Suprapubic skin (tissue), 4 donors: ENCODE measurements around the gene ICAM1. TPM values are rescaled to one million over a fixed set of nuclear protein-coding genes. Genes with fewer than 3 reads are reported as not detected.

Source experiments
- DNase-seq, 2 donors: peaks; one replicate each; pipeline ENCODE4 v3.0.0-alpha.2; 2019; ENCODE audit warnings: low spot score in 2 of 2
- H3K27ac ChIP-seq: fragments of 200-600 bp; sonication (generic); one replicate; pipeline ENCODE4 v1.5.1; 2019
- H3K27me3 ChIP-seq: fragments of 200-600 bp; sonication (generic); one replicate; pipeline ENCODE4 v1.5.1; 2019
- H3K36me3 ChIP-seq: fragments of 200-600 bp; sonication (generic); one replicate; pipeline ENCODE4 v1.5.1; 2019
- H3K4me1 ChIP-seq: fragments of 200-600 bp; sonication (generic); one replicate; pipeline ENCODE4 v1.5.1; 2019
- H3K4me3 ChIP-seq: fragments of 200-600 bp; sonication (generic); one replicate; pipeline ENCODE4 v1.5.1; 2019; ENCODE audit warnings: mild to moderate bottlenecking
- H3K9me3 ChIP-seq: fragments of 200-600 bp; sonication (generic); one replicate; pipeline ENCODE4 v1.5.1; 2019
- EP300 ChIP-seq: sonication (generic); formaldehyde crosslinking; IDR thresholded peaks from one replicate; pipeline ENCODE4 v1.6.1; 2017; ENCODE audit warnings: antibody characterized with exemption
- POLR2A ChIP-seq, 2 donors: fragments of 450-650 bp; IDR thresholded peaks; one replicate each; pipeline ENCODE4 v1.6.1; 2017; ENCODE audit warnings: antibody characterized with exemption in 2 of 2, mild to moderate bottlenecking in 2 of 2, moderate library complexity in 2 of 2
- POLR2AphosphoS5 ChIP-seq, 3 donors: sonication (generic); formaldehyde crosslinking; IDR thresholded peaks; one replicate each; pipeline ENCODE4 v1.6.1; 2017; ENCODE audit warnings: antibody characterized with exemption in 3 of 3
- WGBS: methylation state at CpG from one replicate; pipeline ENCODE4 v1.1.5; 2018; 5-methylcytosine and 5-hydroxymethylcytosine counted together
- total RNA-seq, 4 donors: library from RNA; depleted of rRNA; stranded (reverse); fragments of >200 nt; gene quantifications; one replicate each; pipeline ENCODE4 v1.1.0, GENCODE V29; 2016
- TF ChIP-seq, protein P1 (sequence below), 2 donors: fragments of 200-600 bp in 1 of 2; fragments of 450-650 bp in 1 of 2; sonication (generic) in 1 of 2; IDR thresholded peaks; one replicate each; pipeline ENCODE4 v1.5.1; 2016 to 2019; ENCODE audit warnings: antibody characterized with exemption in 2 of 2, mild to moderate bottlenecking in 1 of 2, moderate library complexity in 1 of 2

ICAM1 gene
- total RNA-seq, 4 donors from 2014 or later: 9.1 to 11.1 (median 9.6) TPM

DNA sequence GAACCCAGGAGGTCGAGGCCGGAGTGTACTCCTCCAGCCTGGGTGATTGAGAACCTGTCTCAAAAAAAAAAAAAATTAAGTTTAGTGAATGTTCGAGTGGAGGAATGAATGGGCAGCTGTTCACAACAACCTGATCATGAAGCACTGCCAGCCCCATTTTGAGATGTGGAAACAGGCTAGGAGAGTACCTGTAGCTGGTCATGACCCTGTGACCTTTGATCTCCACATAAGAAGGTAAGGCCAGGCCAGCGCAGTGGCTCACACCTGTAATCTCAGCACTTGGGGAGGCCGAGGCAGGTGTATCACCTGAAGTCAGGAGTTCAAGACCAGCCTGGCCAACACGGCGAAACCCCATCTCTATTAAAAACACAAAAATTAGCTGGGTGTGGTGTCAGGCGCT, 54.8 kb downstream of the ICAM1 start:
- Histone ChIP-seq H3K36me3 (peaks cover 97% of the 10 kb centered on the region), H3K9me3 (no peaks in the 10 kb centered on the region), H3K4me1 (no peaks in the 10 kb centered on the region), H3K4me3 (no peak overlapping the region), H3K27ac (no peak overlapping the region), H3K27me3 (no peaks in the 10 kb centered on the region)
- TF ChIP-seq EP300: no peak
- TF ChIP-seq, protein P1, sequence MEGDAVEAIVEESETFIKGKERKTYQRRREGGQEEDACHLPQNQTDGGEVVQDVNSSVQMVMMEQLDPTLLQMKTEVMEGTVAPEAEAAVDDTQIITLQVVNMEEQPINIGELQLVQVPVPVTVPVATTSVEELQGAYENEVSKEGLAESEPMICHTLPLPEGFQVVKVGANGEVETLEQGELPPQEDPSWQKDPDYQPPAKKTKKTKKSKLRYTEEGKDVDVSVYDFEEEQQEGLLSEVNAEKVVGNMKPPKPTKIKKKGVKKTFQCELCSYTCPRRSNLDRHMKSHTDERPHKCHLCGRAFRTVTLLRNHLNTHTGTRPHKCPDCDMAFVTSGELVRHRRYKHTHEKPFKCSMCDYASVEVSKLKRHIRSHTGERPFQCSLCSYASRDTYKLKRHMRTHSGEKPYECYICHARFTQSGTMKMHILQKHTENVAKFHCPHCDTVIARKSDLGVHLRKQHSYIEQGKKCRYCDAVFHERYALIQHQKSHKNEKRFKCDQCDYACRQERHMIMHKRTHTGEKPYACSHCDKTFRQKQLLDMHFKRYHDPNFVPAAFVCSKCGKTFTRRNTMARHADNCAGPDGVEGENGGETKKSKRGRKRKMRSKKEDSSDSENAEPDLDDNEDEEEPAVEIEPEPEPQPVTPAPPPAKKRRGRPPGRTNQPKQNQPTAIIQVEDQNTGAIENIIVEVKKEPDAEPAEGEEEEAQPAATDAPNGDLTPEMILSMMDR (IDR thresholded peaks at IDR 0.05): no peak
- TF ChIP-seq POLR2AphosphoS5 (IDR thresholded peaks at IDR 0.05): no peak
- TF ChIP-seq POLR2A (IDR thresholded peaks at IDR 0.05): no peak
- DNase-seq: no peak
- 91% methylated on average over 8 of the region's 8 CpGs for WGBS

DNA sequence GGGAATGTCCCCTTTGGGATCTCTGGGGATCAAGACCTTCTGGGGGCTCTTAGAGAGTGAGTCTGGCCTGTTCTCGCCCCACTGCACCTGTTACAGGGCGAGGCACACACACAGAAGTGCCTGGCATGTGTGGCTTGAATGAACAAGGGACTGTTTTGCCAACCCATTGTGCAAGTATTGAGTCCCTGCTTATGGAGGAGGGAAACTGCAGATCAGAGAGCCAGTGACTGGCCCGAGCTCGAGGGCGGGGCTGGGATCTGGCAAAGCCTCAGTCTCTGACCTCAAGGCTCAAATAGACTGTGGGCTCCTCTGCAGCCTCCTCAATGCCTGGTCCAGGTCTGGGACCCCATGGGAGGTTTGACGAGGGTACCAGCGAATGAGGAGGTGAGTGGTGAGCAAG, 56.9 kb downstream of the ICAM1 start:
- TF ChIP-seq POLR2A (IDR thresholded peaks at IDR 0.05) (no peak), POLR2AphosphoS5 (IDR thresholded peaks at IDR 0.05) (no peak), EP300 (no peak)
- no peaks in the 10 kb centered on the region for H3K9me3 ChIP-seq
- WGBS: 86% methylated on average over 5 of the region's 7 CpGs
- no peak for DNase-seq
- H3K4me3 ChIP-seq: no peak overlapping the region
- H3K36me3 ChIP-seq: peaks cover 76% of the 10 kb centered on the region
- H3K27me3 ChIP-seq: no peaks in the 10 kb centered on the region
- no peak overlapping the region for H3K27ac ChIP-seq
- H3K4me1 ChIP-seq: peaks cover 13% of the 10 kb centered on the region

DNA sequence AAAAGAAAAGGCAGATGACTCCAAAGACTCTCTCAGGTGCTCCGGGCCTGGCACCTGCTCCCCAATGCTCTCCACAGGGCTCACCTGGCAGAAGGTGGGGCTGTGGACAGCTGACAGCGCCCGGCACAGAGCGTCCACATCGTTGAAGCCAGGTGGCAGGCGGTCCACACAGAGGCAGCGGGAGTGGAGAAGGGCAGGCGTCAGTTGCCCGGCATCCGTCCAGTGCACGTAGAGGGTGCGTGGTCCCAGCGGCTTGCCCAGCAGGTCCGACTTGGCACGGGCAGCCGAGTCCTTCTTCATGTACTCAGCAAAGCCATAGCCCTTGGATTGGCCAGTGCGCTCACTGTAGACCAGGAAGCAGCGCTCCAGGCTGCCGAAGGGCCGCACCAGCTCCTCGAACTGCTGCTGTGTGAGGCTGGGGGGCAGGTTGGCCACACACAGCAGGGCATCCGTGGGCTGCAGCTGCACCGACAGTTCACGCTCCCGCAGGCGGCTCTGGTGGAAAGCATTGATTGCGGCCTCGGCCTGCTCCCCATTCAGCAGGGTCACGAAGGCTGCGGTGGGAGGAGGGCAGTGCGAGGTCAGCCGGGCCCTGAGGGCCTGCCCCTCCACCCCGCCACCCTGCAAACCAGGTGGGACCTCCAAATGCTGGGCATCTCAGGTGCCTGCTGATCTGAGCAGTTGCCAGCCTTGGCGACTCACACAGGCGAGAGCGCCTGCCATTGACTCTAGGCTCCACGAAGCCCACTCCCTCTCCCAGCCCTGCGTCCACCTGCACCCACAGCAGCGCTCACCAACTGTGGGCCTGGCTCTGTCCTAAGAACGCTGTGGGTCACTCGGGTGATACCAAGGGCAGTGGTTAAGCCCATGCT, 57.9 kb downstream of the ICAM1 start:
- no peaks in the 10 kb centered on the region for H3K27me3 ChIP-seq
- peaks cover 17% of the 10 kb centered on the region for H3K4me1 ChIP-seq
- no peak for TF ChIP-seq POLR2A (IDR thresholded peaks at IDR 0.05)
- no peak for TF ChIP-seq POLR2AphosphoS5 (IDR thresholded peaks at IDR 0.05)
- no peak for TF ChIP-seq EP300
- TF ChIP-seq, protein P1 (IDR thresholded peaks at IDR 0.05): no peak
- H3K9me3 ChIP-seq: no peaks in the 10 kb centered on the region
- H3K36me3 ChIP-seq: peaks cover 66% of the 10 kb centered on the region
- no peak for DNase-seq
- no peak overlapping the region for H3K27ac ChIP-seq
- WGBS: 93% methylated on average over 20 of the region's 41 CpGs
- no peak overlapping the region for H3K4me3 ChIP-seq

DNA sequence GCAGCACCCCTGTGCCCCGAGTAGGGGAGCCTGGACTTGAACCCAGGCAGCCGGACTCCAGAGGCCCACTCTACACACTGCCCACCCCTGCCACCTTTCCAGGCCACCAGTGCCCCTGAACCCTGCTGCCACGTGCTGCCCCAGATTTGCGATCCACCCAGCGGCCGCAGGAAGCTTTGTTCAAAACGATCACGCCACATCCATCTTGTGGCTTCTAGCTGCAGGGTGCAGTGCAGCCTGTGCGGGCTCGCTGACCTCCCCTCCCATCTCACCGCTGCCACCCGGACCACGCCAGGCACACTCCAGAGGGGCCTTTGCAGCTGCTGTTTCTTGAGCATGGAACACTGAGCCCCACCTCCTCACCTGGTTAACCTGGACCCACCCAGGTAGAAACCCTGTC, 58.6 kb downstream of the ICAM1 start:
- TF ChIP-seq POLR2AphosphoS5 (IDR thresholded peaks at IDR 0.05) (no peak), EP300 (no peak), POLR2A (IDR thresholded peaks at IDR 0.05) (no peak)
- TF ChIP-seq, protein P1 (IDR thresholded peaks at IDR 0.05): no peak
- H3K36me3 ChIP-seq: peaks cover 59% of the 10 kb centered on the region
- H3K9me3 ChIP-seq: no peaks in the 10 kb centered on the region
- no peaks in the 10 kb centered on the region for H3K27me3 ChIP-seq
- DNase-seq: no peak
- peaks cover 25% of the 10 kb centered on the region for H3K4me1 ChIP-seq
- H3K27ac ChIP-seq: no peak overlapping the region
- WGBS: 95% methylated on average over 13 of the region's 13 CpGs
- no peak overlapping the region for H3K4me3 ChIP-seq

- Histone ChIP-seq H3K4me1 (peaks cover 31% of the 10 kb centered on the region), H3K36me3 (peaks cover 32% of the 10 kb centered on the region), H3K9me3 (no peaks in the 10 kb centered on the region), H3K27ac (no peak overlapping the region), H3K27me3 (no peaks in the 10 kb centered on the region), H3K4me3 (peak overlapping the region; percentile 85)
- TF ChIP-seq POLR2AphosphoS5 (IDR thresholded peaks at IDR 0.05) (no peak), POLR2A (IDR thresholded peaks at IDR 0.05) (no peak), EP300 (no peak)
- TF ChIP-seq, protein P1 (IDR thresholded peaks at IDR 0.05): no peak
- 36% methylated on average over 18 of the region's 18 CpGs for WGBS
- DNase-seq: no peak
Observed at GRCh38 chr19:10332158-10332964, 61.4 kb downstream of the ICAM1 start.
